ENCODE results near the gene BCOR.

The BCOR gene

GRCh38 chrX:40097504-40098263 lies at the start of gene BCOR:
Gene BCOR (minus strand): TSS chrX:40097958. CDS start chrX:40077929, 20,029 bp downstream.
- H2AFZ ChIP-seq (ENCODE audit: low read length): no peak within 1 kb of the TSS
- H3K9me2 ChIP-seq (ENCODE audit: low read depth, low read length): no peaks in the 10 kb centered on the region
- H3K4me1 ChIP-seq (ENCODE audit: insufficient read depth, low read length, severe bottlenecking): peaks cover 69% of the 10 kb centered on the region
- H3K9ac ChIP-seq (ENCODE audit: low read length): peak within 1 kb of the TSS; percentile 99
- H3K27me3 ChIP-seq (ENCODE audit: insufficient read depth, low read length): no peaks in the 10 kb centered on the region
- peak within 1 kb of the TSS; percentile 98 for H3K4me2 ChIP-seq (ENCODE audit: low read length)
- no peaks in the 10 kb centered on the region for H4K20me1 ChIP-seq (ENCODE audit: insufficient read depth, low read length)
- no peaks in the 10 kb centered on the region for H3K79me2 ChIP-seq (ENCODE audit: insufficient read depth, low read length)
- H3F3A ChIP-seq (ENCODE audit: insufficient read depth, low read length): no peaks in the 10 kb centered on the region
- H3K4me3 ChIP-seq (ENCODE audit: low read depth, low read length, poor library complexity, severe bottlenecking): peak within 1 kb of the TSS; percentile 77
- no peaks in the 10 kb centered on the region for H3K9me3 ChIP-seq (ENCODE audit: low read length)
- peaks cover 6% of the 10 kb centered on the region; the same call in 1 of the 2 replicates for H3K36me3 ChIP-seq (ENCODE audit: insufficient read depth, low read length)
- TF ChIP-seq EZH2 (IDR thresholded peaks at IDR 0.05; ENCODE audit: borderline replicate concordance, low read length) (no peak), CTCF (IDR thresholded peaks at IDR 0.05; ENCODE audit: low read length) (no peak)
- peak within 1 kb of the TSS; percentile 99 for H3K27ac ChIP-seq (ENCODE audit: low read depth, low read length, poor library complexity, severe bottlenecking)

- no peaks in the 10 kb centered on the region for H3K9me3 ChIP-seq (ENCODE audit: low read length)
- H4K20me1 ChIP-seq (ENCODE audit: insufficient read depth, low read length): no peaks in the 10 kb centered on the region
- H3K27me3 ChIP-seq (ENCODE audit: insufficient read depth, low read length): no peaks in the 10 kb centered on the region
- no peak overlapping the region for H3K9ac ChIP-seq (ENCODE audit: low read length)
- no peak overlapping the region for H3K4me3 ChIP-seq (ENCODE audit: low read depth, low read length, poor library complexity, severe bottlenecking)
- no peak overlapping the region for H3K4me2 ChIP-seq (ENCODE audit: low read length)
- H3K4me1 ChIP-seq (ENCODE audit: insufficient read depth, low read length, severe bottlenecking): peaks cover 41% of the 10 kb centered on the region
- H3K79me2 ChIP-seq (ENCODE audit: insufficient read depth, low read length): no peaks in the 10 kb centered on the region
- no peaks in the 10 kb centered on the region for H3K36me3 ChIP-seq (ENCODE audit: insufficient read depth, low read length)
- no peak overlapping the region for H2AFZ ChIP-seq (ENCODE audit: low read length)
- no peaks in the 10 kb centered on the region for H3F3A ChIP-seq (ENCODE audit: insufficient read depth, low read length)
- H3K9me2 ChIP-seq (ENCODE audit: low read depth, low read length): no peaks in the 10 kb centered on the region
- no peak for TF ChIP-seq CTCF (IDR thresholded peaks at IDR 0.05; ENCODE audit: low read length)
- no peak for TF ChIP-seq EZH2 (IDR thresholded peaks at IDR 0.05; ENCODE audit: borderline replicate concordance, low read length)
- no peak overlapping the region for H3K27ac ChIP-seq (ENCODE audit: low read depth, low read length, poor library complexity, severe bottlenecking)
Measured at GRCh38 chrX:40147126-40147952, 49.6 kb upstream of the BCOR start.

GRCh38 chrX:40146262-40147125 lies 48.7 kb upstream of the BCOR start:
- Histone ChIP-seq H3K27me3 (ENCODE audit: insufficient read depth, low read length) (no peaks in the 10 kb centered on the region), H3K79me2 (ENCODE audit: insufficient read depth, low read length) (no peaks in the 10 kb centered on the region), H3F3A (ENCODE audit: insufficient read depth, low read length) (no peaks in the 10 kb centered on the region), H3K9me3 (ENCODE audit: low read length) (no peaks in the 10 kb centered on the region), H4K20me1 (ENCODE audit: insufficient read depth, low read length) (no peaks in the 10 kb centered on the region), H3K4me2 (ENCODE audit: low read length) (no peak overlapping the region), H3K9me2 (ENCODE audit: low read depth, low read length) (no peaks in the 10 kb centered on the region), H3K27ac (ENCODE audit: low read depth, low read length, poor library complexity, severe bottlenecking) (no peak overlapping the region), H3K4me1 (ENCODE audit: insufficient read depth, low read length, severe bottlenecking) (peaks cover 33% of the 10 kb centered on the region), H3K36me3 (ENCODE audit: insufficient read depth, low read length) (no peaks in the 10 kb centered on the region), H3K9ac (ENCODE audit: low read length) (no peak overlapping the region), H2AFZ (ENCODE audit: low read length) (no peak overlapping the region), H3K4me3 (ENCODE audit: low read depth, low read length, poor library complexity, severe bottlenecking) (no peak overlapping the region)
- no peak for TF ChIP-seq CTCF (IDR thresholded peaks at IDR 0.05; ENCODE audit: low read length)
- TF ChIP-seq EZH2 (IDR thresholded peaks at IDR 0.05; ENCODE audit: borderline replicate concordance, low read length): no peak

Data from OCI-LY1 (cell line).